ENCODE data around the gene ACADSB. TPM values are rescaled to one million over a fixed set of nuclear protein-coding genes. Genes with fewer than 3 reads are reported as not detected.

The ACADSB gene
- total RNA-seq, 5 donors from 2014 or later (not counting 1 experiment from before 2014, with no cell fraction given): 25.3 to 33.8 (median 33.0) TPM

- no peak for ATAC-seq (replicated peaks in 1 of 4)
- H3K27ac ChIP-seq (ENCODE audit: low read length): no peak overlapping the region
- no peak for DNase-seq
- no peaks in the 10 kb centered on the region for H3K36me3 ChIP-seq (ENCODE audit: control insufficient read depth in 2 of 2, extremely low read depth in 1 of 2, insufficient read depth in 1 of 2, low read length in 1 of 2)
- ChIA-PET CTCF (no interaction called here), POLR2A (no interaction called here)
- no peaks in the 10 kb centered on the region for H3K4me1 Mint-ChIP-seq
- no peaks in the 10 kb centered on the region for H3K9me3 Mint-ChIP-seq
- WGBS (ENCODE audit: insufficient coverage): 93% methylated on average over 2 of the region's 2 CpGs
- H3K27me3 Mint-ChIP-seq: peaks cover 13% of the 10 kb centered on the region in 2 donors
- H3K4me3 ChIP-seq (ENCODE audit: control insufficient read depth in 1 of 2, extremely low read depth in 1 of 2, low read length in 1 of 2): no peak overlapping the region
- H3K9me3 ChIP-seq: no peaks in the 10 kb centered on the region
- peaks cover 0 to 5% of the 10 kb centered on the region in 2 experiments for H3K27me3 ChIP-seq (replicated peaks in 1 of 2; ENCODE audit: control insufficient read depth in 2 of 2, extremely low read depth in 1 of 2, insufficient read depth in 2 of 2, low read length in 1 of 2)
- no peak overlapping the region for H3K4me3 Mint-ChIP-seq
- no peaks in the 10 kb centered on the region for H3K4me1 ChIP-seq (ENCODE audit: control insufficient read depth in 1 of 2, extremely low read depth in 1 of 2, insufficient read depth in 2 of 2, low read length in 2 of 2)
- no peak overlapping the region for H3K27ac Mint-ChIP-seq
- H3K36me3 Mint-ChIP-seq: no peaks in the 10 kb centered on the region
These were observed 53.1 kb downstream of the ACADSB start for GRCh38 chr10:123061865-123062264.

GRCh38 chr10:123062726-123063125 is 53.9 kb downstream of the ACADSB start:
- peaks cover 13 to 14% of the 10 kb centered on the region in 2 donors for H3K27me3 Mint-ChIP-seq
- H3K27ac Mint-ChIP-seq: no peak overlapping the region
- Histone ChIP-seq H3K4me1 (ENCODE audit: control insufficient read depth in 1 of 2, extremely low read depth in 1 of 2, insufficient read depth in 2 of 2, low read length in 2 of 2) (no peaks in the 10 kb centered on the region), H3K27me3 (replicated peaks in 1 of 2; ENCODE audit: control insufficient read depth in 2 of 2, extremely low read depth in 1 of 2, insufficient read depth in 2 of 2, low read length in 1 of 2) (peaks cover 0 to 9% of the 10 kb centered on the region in 2 experiments), H3K27ac (ENCODE audit: low read length) (no peak overlapping the region), H3K4me3 (ENCODE audit: control insufficient read depth in 1 of 2, extremely low read depth in 1 of 2, low read length in 1 of 2) (no peak overlapping the region), H3K9me3 (no peaks in the 10 kb centered on the region), H3K36me3 (ENCODE audit: control insufficient read depth in 2 of 2, extremely low read depth in 1 of 2, insufficient read depth in 1 of 2, low read length in 1 of 2) (no peaks in the 10 kb centered on the region)
- no peak overlapping the region for H3K4me3 Mint-ChIP-seq
- DNase-seq (no peak), ATAC-seq (replicated peaks in 1 of 4) (no peak)
- H3K36me3 Mint-ChIP-seq: no peaks in the 10 kb centered on the region
- WGBS (ENCODE audit: insufficient coverage): 88% methylated on average over 6 of the region's 10 CpGs
- ChIA-PET CTCF (no interaction called here), POLR2A (no interaction called here)
- H3K4me1 Mint-ChIP-seq: no peaks in the 10 kb centered on the region
- H3K9me3 Mint-ChIP-seq: no peaks in the 10 kb centered on the region

- 88% methylated on average over 5 of the region's 10 CpGs for whole genome bisulfite sequencing (ENCODE audit: insufficient coverage)
- Histone ChIP-seq H3K4me1 (ENCODE audit: control insufficient read depth in 1 of 2, extremely low read depth in 1 of 2, insufficient read depth in 2 of 2, low read length in 2 of 2) (no peaks in the 10 kb centered on the region), H3K4me3 (ENCODE audit: control insufficient read depth in 1 of 2, extremely low read depth in 1 of 2, low read length in 1 of 2) (no peak overlapping the region), H3K9me3 (no peaks in the 10 kb centered on the region), H3K27me3 (replicated peaks in 1 of 2; ENCODE audit: control insufficient read depth in 2 of 2, extremely low read depth in 1 of 2, insufficient read depth in 2 of 2, low read length in 1 of 2) (peaks cover 0 to 26% of the 10 kb centered on the region in 2 experiments), H3K36me3 (ENCODE audit: control insufficient read depth in 2 of 2, extremely low read depth in 1 of 2, insufficient read depth in 1 of 2, low read length in 1 of 2) (no peaks in the 10 kb centered on the region), H3K27ac (ENCODE audit: low read length) (no peak overlapping the region)
- CTCF ChIA-PET: no interaction called here
- no peak overlapping the region for H3K4me3 Mint-ChIP-seq
- no peaks in the 10 kb centered on the region for H3K9me3 Mint-ChIP-seq
- peaks cover 19 to 28% of the 10 kb centered on the region in 2 donors for H3K27me3 Mint-ChIP-seq
- DNase-seq: no peak
- ATAC-seq (replicated peaks in 1 of 4): no peak
- POLR2A ChIA-PET: no interaction called here
- no peaks in the 10 kb centered on the region for H3K4me1 Mint-ChIP-seq
- no peaks in the 10 kb centered on the region for H3K36me3 Mint-ChIP-seq
- H3K27ac Mint-ChIP-seq: no peak overlapping the region
These were observed 59.5 kb downstream of the ACADSB start for GRCh38 chr10:123068087-123068853.

GRCh38 chr10:123069246-123069986 is 60.6 kb downstream of the ACADSB start:
- DNase-seq (no peak), ATAC-seq (replicated peaks in 1 of 4) (no peak)
- ChIA-PET POLR2A (no interaction called here), CTCF (no interaction called here)
- H3K36me3 ChIP-seq (ENCODE audit: control insufficient read depth in 2 of 2, extremely low read depth in 1 of 2, insufficient read depth in 1 of 2, low read length in 1 of 2): no peaks in the 10 kb centered on the region
- Mint-ChIP-seq H3K9me3 (no peaks in the 10 kb centered on the region), H3K4me1 (no peaks in the 10 kb centered on the region), H3K4me3 (no peak overlapping the region), H3K36me3 (no peaks in the 10 kb centered on the region), H3K27ac (no peak overlapping the region), H3K27me3 (peaks cover 19 to 26% of the 10 kb centered on the region in 2 donors)
- WGBS (ENCODE audit: insufficient coverage): no CpG with 5 or more reads among the region's 8 CpGs
- no peaks in the 10 kb centered on the region for H3K4me1 ChIP-seq (ENCODE audit: control insufficient read depth in 1 of 2, extremely low read depth in 1 of 2, insufficient read depth in 2 of 2, low read length in 2 of 2)
- H3K27ac ChIP-seq (ENCODE audit: low read length): no peak overlapping the region
- no peak overlapping the region for H3K4me3 ChIP-seq (ENCODE audit: control insufficient read depth in 1 of 2, extremely low read depth in 1 of 2, low read length in 1 of 2)
- no peaks in the 10 kb centered on the region for H3K9me3 ChIP-seq
- peaks cover 0 to 31% of the 10 kb centered on the region in 2 experiments for H3K27me3 ChIP-seq (replicated peaks in 1 of 2; ENCODE audit: control insufficient read depth in 2 of 2, extremely low read depth in 1 of 2, insufficient read depth in 2 of 2, low read length in 1 of 2)

DNA sequence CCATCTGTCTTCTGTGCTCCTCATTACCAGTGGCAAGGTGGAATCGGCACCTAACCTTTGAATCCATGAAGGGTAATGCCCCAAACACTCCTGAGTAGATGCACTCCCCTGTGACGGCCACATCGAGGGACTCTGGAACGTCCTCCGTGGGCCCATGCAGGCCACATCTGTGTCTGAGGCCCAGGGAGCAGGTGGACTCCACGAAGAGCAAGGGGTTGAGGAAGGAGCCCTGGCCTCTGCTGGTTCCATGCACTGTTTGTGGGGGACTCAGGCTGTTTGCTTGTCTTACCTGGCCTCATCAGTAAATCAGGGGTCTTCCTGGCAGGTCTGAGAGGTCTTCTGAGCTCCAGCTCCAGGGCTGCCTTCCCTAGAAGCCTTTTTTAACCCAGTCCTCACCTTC is 64.4 kb downstream of the ACADSB start:
- no peak for DNase-seq
- H3K4me1 Mint-ChIP-seq: no peaks in the 10 kb centered on the region
- Histone ChIP-seq H3K27ac (ENCODE audit: low read length) (no peak overlapping the region), H3K4me3 (ENCODE audit: control insufficient read depth in 1 of 2, extremely low read depth in 1 of 2, low read length in 1 of 2) (no peak overlapping the region), H3K36me3 (ENCODE audit: control insufficient read depth in 2 of 2, extremely low read depth in 1 of 2, insufficient read depth in 1 of 2, low read length in 1 of 2) (no peaks in the 10 kb centered on the region), H3K27me3 (replicated peaks in 1 of 2; ENCODE audit: control insufficient read depth in 2 of 2, extremely low read depth in 1 of 2, insufficient read depth in 2 of 2, low read length in 1 of 2) (peaks cover 0 to 28% of the 10 kb centered on the region in 2 experiments), H3K4me1 (ENCODE audit: control insufficient read depth in 1 of 2, extremely low read depth in 1 of 2, insufficient read depth in 2 of 2, low read length in 2 of 2) (no peaks in the 10 kb centered on the region), H3K9me3 (no peaks in the 10 kb centered on the region)
- 60% methylated on average over 6 of the region's 6 CpGs for WGBS (ENCODE audit: insufficient coverage)
- no peak for ATAC-seq (replicated peaks in 1 of 4)
- no peaks in the 10 kb centered on the region for H3K36me3 Mint-ChIP-seq
- ChIA-PET POLR2A (no interaction called here), CTCF (no interaction called here)
- peaks cover 18 to 23% of the 10 kb centered on the region in 2 donors for H3K27me3 Mint-ChIP-seq
- no peaks in the 10 kb centered on the region for H3K9me3 Mint-ChIP-seq
- H3K4me3 Mint-ChIP-seq: no peak overlapping the region
- no peak overlapping the region for H3K27ac Mint-ChIP-seq

DNA sequence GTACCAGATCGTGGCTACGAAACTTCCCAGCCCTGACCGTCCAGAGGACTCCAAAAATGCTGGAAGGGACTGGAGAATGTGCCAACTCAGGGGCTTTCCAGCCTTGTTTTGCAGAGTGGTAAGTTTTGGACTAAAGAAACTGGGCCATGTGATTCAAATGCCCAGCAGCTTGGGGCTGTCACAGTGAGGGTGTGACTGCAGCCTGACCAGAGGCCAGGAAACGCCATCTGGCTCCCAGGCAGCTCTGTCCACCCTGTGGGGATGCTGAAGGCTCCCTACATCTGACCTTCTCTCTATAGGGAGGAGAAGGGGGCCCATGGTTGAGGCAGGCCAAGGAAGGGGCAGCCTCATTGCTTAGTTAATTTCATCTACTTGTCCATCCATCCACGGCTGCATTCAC is 65.4 kb downstream of the ACADSB start:
- POLR2A ChIA-PET: no interaction called here
- DNase-seq (no peak), ATAC-seq (replicated peaks in 1 of 4) (no peak)
- 80% methylated on average over 1 of the region's 5 CpGs for WGBS (ENCODE audit: insufficient coverage)
- H3K27me3 Mint-ChIP-seq: peaks cover 20 to 21% of the 10 kb centered on the region in 2 donors
- no peaks in the 10 kb centered on the region for H3K9me3 Mint-ChIP-seq
- CTCF ChIA-PET: no interaction called here
- H3K4me1 ChIP-seq (ENCODE audit: control insufficient read depth in 1 of 2, extremely low read depth in 1 of 2, insufficient read depth in 2 of 2, low read length in 2 of 2): no peaks in the 10 kb centered on the region
- no peaks in the 10 kb centered on the region for H3K9me3 ChIP-seq
- H3K27ac ChIP-seq (ENCODE audit: low read length): no peak overlapping the region
- no peak overlapping the region for H3K4me3 Mint-ChIP-seq
- no peak overlapping the region for H3K4me3 ChIP-seq (ENCODE audit: control insufficient read depth in 1 of 2, extremely low read depth in 1 of 2, low read length in 1 of 2)
- peaks cover 0 to 32% of the 10 kb centered on the region in 2 experiments for H3K27me3 ChIP-seq (replicated peaks in 1 of 2; ENCODE audit: control insufficient read depth in 2 of 2, extremely low read depth in 1 of 2, insufficient read depth in 2 of 2, low read length in 1 of 2)
- no peaks in the 10 kb centered on the region for H3K36me3 Mint-ChIP-seq
- no peaks in the 10 kb centered on the region for H3K36me3 ChIP-seq (ENCODE audit: control insufficient read depth in 2 of 2, extremely low read depth in 1 of 2, insufficient read depth in 1 of 2, low read length in 1 of 2)
- H3K27ac Mint-ChIP-seq: no peak overlapping the region
- H3K4me1 Mint-ChIP-seq: no peaks in the 10 kb centered on the region
